SU-DHL-6 (cell line): Measurements from ENCODE around the gene LHX6.

Source experiments
- CTCF ChIP-seq: fragments of 200-600 bp; sonication (generic); IDR thresholded peaks from one replicate; pipeline ENCODE4 v1.5.1; 2017; ENCODE audit warnings: antibody characterized with exemption, mild to moderate bottlenecking, low read length, moderate library complexity; ENCODE audit not compliant: insufficient read depth, poor library complexity, severe bottlenecking
- EZH2phosphoT487 ChIP-seq: fragments of 200-600 bp; sonication (generic), shearing (Covaris generic); conservative IDR thresholded peaks from 2 replicates; pipeline ENCODE4 v1.6.1; 2018; ENCODE audit warnings: mild to moderate bottlenecking, antibody characterized with exemption, low read length, moderate library complexity, mixed read lengths

- TF ChIP-seq CTCF: no peak
- no peak for TF ChIP-seq EZH2phosphoT487
Observed at GRCh38 chr9:122265149-122265915, 36.6 kb upstream of the LHX6 start.
